Activated CD8-positive, alpha-beta memory T cell treated with anti-CD3 and anti-CD28 coated beads for 4 hours (primary cell): ENCODE results near the gene ING5.
"Not testable (repeated sequence)": the region's sequence is repeated elsewhere in the genome, so short reads cannot be mapped to it uniquely, and the experiment has no call there.

Experiments
- DNase-seq, 2 donors: peaks; one replicate each; pipeline ENCODE4 v3.0.0-alpha.2; 2020; ENCODE audit warnings: low read depth in 2 of 2

ING5 gene

DNA sequence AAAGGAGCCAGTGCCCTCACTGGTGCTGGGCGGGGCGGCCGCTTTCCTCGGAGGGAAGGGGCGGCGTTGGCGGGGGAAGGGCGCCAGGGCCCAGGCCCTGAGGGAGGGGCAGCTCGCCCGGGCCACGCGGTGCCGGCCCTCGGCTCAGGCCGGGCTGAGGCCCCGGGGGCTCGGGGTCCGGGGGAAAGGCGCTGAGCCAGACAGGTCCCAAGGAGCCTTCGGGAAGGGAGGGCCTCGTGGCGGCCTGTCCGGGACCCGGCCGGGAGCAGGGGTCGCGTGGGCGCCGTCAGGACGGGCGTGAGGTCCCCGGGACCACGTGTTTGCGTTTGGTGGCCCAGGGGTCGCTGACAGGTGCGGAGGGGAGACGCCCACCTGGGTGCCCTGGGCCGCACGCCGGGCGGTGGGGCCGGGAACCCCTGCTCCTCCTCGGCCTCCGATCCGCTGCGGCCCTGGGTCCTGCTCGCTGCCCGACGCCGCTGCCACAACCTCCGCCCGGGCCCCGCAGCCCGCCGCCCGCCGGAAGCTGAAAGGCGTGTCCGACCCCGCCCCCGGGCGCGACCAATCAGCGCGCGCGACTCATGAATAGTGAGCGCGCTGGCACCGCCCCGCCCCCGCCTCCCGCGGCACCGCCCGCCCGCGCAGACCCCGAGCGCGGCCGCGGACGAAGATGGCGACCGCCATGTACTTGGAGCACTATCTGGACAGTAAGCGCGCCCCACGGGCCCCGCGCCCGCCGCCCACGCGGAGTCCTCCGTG is at the start of gene ING5:
Gene ING5 (plus strand): TSS at position 641 of the 756 bp plus-strand sequence. CDS start 27 bp downstream, at position 668.
- DNase-seq, result peak; percentile 90 to 92

DNA sequence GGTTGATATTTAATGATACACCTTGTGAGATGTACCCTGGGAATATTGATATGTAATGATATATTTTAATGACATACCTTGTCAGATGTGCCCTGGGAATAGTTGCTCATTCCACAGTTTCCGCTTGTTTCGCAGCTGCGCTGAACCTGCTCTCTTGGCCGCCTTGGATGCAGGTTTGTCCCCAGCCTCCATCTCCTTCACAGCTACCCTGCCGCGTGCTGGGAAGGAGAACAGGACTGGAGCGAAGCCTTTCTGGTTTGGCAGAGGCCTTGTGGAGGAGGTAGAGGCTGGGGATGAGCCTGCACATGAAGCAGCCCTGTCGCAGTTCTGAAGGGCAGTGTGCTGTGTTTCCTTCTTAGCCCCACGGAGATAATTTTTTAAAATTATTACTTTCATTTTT is 49.7 kb upstream of the ING5 start:
- no peak for DNase-seq

DNA sequence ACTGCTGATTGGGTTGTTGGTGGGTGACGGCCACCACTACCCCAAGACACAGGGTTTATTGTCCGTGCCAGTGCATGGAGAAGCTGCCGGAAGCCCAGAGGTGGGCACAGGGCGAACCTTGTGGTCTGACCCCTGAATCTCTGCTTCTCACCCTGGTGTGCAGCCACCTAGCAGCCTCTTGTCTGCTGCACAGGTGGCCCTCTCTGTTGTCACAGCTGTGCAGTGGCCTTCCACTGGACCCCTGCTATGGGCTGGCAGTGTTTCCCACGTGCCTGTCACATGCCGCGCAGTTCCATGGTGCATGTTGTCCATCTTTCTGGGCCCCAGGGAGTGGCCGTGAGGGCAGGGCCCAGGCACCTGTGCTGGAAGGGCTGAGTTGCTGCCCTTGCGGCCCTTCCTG is 49.1 kb upstream of the ING5 start:
- no peak for DNase-seq

DNA sequence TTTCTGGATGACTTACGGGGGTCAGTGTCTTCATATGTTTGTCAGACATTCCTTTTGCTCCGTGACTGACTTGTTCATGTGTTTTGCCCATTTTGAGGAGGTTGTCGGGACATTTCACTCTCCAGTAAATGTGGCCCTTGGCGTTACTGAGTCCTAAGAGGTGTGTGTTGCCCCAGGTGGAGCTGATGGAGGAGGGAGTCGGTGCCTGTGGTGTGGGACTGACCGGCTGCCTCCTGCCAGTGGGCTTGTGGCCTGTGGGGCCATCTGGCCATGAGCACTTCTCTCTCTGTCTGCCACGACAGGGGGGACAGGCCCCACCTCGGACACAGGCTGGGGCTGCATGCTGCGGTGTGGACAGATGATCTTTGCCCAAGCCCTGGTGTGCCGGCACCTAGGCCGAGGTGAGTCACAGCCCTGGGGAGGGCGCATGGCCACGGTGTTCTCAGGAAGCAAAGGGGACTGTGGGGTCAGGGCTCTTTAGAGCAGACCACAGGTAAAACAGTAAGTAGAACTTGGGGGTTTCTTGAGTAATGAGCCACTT is 48.6 kb upstream of the ING5 start:
- no peak for DNase-seq

DNA sequence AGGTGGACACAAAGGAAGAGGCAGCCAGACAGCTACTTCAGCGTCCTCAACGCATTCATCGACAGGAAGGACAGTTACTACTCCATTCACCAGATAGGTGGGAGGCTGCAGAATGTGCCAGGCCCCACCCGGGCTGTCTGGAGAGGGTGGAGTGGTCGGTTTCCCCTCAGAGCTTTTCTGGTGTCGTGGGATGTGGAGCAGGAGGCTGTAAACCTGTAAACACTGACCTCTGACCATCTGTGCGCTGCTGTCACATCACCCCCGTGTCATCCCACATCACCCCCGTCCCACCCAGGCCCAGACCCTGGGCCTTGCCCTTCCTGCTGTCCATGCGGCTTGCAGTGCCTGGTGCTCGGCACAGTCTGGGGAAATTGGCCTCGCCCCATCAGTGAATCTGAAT is 47.3 kb upstream of the ING5 start:
- no peak for DNase-seq

DNA sequence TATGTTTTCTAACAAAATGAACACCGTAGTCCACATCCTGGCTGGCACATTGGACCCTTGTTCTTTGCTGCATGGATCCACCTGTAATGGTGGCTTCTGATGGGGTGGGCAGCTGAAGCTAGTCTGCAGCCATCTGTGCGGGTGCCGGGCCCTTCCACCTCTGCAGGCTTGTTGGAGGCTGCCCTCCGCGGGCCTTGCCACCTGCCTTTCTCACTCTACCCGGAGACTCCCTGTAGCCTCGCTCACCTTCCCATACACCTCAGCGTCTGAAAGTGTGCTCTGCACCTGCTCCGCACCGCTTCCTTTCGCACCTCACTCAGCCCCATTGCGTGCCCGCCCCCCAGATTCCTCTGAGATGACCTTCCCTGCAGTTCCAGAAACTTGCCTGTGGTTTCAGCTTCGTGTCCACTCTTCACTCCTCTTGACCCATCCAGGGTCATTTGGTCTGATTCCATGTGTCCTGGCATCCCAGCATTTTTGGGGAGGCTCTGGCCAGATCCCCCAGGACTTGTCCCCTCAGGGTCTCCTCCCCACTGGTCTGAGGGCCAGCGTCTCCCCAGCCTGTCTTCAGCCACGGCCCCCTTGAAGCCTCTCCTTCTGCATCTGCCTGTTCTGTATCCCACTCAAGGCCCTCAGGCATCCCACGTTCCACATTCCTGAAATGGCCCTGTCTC is 46.2 kb upstream of the ING5 start:
- DNase-seq, result no peak

DNA sequence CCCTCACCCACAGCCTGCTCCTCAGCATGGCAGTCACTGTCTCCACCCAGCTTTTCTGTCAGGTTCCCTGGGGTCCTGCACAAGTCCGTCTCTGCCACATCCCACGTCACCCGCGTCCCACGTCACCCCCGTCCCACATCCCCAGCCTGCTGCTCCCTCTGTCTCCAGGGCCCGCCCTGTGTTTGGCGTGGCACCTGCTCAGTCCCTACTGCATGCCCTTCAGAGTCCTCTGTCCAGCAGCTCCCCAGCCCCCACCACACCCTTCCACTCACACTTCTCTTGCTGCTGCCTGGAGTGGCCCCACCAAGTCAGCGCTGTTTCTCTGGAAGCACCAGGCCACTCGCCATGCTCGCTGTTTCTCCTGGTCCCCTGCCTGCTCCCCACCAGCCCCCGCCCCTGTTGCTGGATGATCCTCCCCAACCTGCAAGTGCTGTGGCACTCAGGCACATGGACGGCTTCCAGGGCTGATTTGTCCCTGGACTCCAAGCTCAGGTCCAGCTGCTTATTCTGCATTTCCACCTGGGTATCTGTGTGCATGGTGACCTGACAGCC is 45.6 kb upstream of the ING5 start:
- no peak for DNase-seq

DNA sequence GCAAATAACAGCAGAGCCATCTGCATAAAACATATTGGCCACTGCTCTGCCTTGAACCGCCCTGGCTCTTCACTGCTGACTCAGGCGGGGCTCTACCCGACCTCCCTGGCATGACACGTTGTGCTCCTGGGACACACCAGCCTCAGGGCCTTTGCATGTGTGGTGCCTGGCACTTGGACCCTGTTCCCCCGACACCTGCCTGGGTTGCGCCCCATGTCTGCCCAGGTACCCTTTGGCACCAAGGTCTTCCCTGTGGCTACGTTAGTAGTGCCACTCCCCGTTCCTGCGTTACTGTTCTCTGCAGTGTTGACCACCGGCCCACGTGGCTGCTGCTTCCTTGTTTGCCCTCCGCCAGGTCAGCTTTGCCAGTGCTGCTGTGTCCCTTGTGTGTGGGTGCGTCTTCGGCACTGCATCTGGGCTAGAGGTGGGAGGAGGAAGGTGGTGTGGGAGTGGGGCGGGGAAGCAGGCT is 44.0 kb upstream of the ING5 start:
- no peak for DNase-seq

DNA sequence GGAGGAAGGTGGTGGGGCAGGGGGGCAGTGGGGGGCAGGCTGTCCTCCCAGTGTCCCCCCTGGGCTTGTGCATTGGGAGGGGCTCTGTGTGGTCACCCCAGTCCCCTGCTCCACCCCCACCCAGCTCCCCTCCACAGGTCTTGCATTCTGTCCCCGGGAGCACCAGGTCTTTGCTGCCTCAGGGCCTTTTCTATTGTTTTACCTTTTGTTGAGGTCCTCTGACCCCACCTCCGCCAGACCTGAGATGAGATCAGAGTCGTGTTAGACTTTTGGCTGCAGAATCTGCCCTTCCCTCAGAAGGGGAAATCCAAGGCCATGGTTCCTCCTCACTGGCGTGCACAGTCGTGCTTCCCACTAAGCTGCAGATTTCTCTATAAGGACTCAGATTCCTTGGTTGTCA is 43.5 kb upstream of the ING5 start:
- no peak for DNase-seq

DNA sequence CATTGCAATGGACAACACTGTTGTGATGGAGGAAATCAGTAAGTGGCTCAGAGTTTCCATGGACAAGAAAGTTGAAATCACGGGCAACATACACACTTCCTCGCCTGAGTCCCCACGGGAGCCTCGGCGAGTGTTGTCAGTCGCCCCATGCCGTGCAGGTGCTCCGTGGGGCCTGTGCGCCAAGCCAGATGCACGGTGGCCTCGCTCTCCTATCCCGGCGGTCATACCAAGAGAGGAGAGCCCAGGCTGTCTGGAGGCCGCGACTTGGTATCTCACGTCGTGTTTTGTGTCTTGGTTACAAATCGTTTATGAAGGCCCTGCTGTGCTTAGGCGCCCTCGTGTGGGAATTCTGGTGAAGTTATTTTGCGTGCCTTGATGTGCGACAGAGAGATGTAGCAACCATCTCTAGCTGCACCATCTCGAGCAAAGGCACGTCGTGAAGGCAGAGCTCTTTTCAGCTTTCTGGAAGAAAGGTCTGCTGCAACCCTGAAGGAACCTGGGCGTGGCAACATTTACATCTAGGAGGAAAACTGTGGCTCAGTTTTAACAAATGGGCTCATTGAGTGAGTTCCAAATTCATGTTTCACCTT is 42.6 kb upstream of the ING5 start:
- no peak for DNase-seq

DNA sequence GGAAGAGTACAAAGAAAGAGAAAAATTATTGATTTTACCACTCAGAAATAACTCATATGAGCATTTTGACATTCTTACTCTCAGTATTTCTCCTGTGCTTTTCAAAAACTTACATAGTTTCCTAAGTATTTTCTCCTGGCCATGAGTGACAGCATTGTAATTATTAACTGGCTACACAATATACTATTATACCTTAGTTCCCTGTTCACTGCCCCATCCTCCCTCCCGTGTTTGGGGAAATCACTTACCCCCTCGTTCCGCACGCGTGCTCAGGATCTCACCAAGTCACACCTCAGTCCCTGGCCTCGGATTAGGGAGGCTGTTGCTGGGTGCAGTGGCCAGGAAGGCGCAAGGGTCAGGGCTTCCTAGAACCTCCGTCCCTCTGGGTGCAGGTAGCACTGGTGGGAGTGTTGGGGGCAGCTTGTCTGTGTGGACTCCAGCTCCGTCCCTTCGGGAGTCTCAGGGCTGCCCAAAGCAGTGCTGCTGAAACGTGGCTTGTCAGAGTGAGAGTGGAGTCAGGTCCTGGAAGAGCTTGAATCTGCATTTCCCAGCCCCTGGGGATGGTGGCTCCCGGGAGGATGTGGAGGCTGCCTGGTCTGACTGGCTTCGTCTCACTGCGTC is 41.1 kb upstream of the ING5 start:
- no peak for DNase-seq

DNA sequence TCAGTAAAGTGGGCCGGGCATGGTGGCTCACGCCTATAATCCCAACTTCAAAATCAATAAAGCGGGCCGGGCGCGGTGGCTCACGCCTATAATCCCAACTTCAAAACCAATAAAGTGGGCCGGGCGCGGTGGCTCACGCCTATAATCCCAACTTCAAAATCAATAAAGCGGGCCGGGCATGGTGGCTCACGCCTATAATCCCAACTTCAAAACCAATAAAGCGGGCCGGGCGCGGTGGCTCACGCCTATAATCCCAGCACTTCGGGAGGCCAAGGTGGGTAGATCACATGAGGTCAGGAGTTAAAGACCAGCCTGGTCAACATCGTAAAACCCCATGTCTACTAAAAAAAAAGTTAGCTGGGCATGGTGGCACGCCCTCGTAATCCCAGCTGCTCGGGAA is 39.1 kb upstream of the ING5 start:
- DNase-seq, result not testable (repeated sequence)

DNA sequence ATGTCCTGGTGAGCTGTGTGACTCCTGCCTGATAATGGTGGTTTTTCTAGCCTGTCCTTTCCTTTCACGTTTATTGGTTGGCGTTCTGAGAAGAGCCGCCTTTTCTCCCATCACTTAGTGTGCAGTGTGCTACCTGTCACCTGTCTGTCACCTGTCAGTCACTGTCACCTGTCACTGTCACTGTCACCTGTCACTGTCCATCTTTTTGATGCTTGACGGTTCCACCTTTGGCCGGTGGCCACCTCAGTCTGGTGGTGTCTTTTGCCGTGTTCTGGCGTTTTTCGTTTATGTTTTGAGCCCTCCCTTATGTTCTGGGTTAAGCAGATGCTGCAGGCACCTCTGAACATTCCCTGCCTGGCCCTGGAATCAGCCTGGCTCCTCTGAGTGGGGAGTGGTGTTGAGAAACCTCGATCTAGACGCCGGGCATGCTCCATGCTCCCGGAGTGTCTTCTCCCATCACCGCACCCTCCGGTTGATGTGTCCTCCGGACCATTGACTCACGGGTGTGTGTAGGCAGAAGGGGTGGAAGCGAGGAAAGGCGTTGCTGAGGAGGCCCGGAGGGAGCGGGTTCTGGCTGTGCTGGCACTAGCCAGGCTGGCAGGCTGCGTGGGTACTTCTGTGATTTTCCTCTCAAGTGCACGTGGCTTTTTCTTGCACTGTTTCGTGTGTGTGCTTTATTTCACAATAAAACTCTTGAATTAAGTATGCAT is 36.0 kb upstream of the ING5 start:
- no peak for DNase-seq

DNA sequence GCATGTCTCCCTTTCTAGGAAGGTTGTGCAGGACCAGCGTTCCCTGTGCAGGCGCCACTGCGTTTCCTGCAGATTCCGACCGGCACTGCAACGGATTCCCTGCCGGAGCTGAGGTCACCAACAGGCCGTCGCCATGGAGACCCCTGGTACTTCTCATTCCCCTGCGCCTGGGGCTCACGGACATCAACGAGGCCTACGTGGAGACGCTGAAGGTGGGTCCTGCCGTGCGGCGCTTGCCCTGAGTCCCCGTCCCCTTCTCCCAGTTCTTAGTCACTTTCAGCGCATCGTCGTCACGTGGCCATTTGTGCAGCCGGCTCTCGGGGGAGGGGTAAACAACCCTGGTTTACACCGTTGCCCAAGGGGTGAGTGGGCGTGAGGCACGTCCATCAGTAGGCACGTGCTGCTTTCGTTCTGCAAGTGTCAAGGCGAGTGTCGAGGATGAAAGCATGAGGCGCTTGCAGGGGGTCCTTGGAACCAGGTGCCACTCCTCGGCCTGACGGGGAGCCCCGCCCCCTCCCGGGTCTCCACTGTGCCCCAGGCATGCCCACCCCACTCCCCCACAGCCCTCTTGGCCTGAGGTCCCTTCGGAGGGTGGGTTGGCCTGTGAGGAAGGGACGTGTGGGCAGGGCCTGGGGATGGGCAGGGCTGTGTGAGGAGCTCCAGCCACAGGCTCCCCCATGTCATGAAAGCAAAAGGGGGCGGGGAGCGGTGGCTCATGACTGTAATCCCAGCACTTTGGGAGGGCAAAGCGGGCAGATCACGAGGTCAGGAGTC is 35.0 kb upstream of the ING5 start:
- no peak for DNase-seq

DNA sequence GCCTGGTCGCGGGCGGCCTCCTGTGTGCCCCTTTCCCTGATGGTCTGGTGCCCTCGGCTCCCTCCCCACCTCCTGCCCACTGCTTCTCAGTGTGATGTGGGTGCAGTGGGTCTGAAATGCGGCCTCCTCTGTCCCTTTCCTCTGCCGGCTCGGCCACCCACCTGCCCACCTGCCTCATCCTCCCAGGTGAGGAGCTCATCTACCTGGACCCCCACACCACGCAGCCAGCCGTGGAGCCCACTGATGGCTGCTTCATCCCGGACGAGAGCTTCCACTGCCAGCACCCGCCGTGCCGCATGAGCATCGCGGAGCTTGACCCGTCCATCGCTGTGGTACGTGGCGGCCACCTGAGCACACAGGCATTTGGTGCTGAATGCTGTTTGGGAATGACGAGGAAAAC is 33.5 kb upstream of the ING5 start:
- DNase-seq, result no peak

DNA sequence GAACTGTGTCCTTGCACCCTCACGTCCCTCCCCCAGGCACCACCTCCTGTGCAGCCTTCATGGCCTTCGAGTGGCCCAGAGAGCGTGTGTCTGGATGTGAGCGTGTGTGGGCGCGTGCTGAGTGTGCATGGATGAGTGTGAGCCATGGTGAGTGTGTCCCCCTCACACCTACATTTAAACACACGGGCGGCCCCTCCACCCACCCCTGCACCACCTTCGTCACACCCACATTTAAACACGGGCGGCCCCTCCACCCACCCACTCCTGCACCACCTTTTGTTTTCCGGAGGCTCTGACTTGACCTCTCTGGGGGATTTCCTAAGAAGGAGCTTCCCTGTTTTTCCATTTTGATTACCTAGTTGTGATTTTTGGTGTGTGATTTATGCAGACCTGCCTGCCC is 33.0 kb upstream of the ING5 start:
- no peak for DNase-seq

DNA sequence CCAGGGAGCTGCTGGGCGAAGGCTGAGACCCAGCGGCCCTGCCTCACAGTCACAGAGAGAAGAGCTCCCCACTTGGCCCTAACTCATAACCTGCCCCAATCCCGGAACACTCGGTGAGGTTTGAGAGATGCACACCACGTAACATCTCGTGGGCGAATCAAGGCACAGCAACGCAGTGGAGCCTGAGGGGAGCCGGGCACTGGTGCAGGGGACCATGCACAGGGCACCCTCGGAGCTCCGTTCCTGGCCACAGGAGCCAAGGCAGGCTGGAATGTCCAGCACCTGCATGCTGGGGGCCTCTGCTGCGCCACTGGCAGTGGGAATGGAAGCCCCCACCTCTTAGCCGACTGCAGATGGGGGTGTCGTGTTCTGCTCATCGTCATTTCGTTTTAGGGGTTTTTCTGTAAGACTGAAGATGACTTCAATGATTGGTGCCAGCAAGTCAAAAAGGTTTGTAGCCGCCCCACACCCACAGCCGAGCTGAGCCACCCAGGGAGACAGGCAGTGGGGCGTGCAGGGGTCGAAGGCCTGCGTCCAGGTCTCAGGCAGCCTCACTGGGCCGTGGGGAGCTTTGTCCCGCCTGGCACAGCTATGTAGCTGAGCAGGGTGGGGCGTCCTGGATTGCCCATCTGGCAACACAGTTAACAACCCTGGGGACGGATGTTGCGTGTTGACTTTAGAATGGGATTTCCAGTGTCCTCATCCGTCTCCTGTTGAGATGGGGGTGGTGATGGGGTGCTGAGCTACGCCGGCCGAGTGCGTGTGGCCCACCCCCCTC is 31.3 kb upstream of the ING5 start:
- DNase-seq, result no peak

DNA sequence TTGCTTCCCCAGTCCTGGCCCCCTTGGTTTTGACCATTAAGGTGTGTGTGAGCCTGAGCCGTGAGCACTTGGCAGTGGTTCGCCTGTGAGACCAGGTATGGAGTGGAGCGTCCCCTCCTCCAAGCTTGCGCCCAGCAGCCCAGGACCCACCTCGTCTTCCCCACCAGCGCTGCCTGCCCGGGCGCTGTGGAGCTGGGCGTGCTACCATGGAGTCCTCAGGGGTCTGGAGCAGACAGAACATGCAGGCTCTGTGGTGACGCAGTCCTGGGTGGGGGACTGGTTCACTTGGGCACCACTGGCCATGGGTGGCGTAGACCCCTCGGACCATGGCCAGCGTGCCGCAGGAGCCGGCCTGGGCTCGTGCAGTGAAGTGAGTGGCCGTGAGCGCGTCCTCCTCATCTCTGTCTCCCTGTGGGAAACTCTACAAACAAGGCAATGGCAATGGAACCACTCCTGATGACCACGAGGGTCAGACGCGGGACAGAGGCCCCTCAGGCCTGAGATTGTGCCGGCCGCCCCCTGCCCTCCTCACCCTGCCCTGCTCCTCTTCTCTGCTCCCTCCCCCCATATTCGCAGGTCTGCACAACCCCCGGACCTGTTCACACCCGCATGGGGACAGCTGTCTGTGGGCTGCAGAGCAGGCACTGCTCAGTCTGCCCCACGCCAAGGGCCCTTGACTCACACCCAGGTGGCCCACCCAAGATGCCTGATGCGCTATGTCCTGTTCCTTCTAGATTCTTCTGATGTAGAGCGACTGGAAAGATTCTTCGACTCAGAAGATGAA is 30.2 kb upstream of the ING5 start:
- no peak for DNase-seq
